ENCODE data around the gene DMRT1.

Gene DMRT1

GRCh38 chr9:1005043-1005667 is 163.7 kb downstream of the DMRT1 start:
- peak; percentile 11 for DNase-seq (ENCODE audit: extremely low read depth, low read depth)
- H3K4me3 ChIP-seq (replicated peaks; ENCODE audit: low read depth, low read length), result no peak overlapping the region
- TF ChIP-seq CTCF (IDR thresholded peaks at IDR 0.05; ENCODE audit: low read depth, low read length, missing control alignments), result peak; percentile 62

GRCh38 chr9:1007312-1007711 is 165.8 kb downstream of the DMRT1 start:
- H3K4me3 ChIP-seq (replicated peaks; ENCODE audit: low read depth, low read length), result no peak overlapping the region
- no peak for DNase-seq (ENCODE audit: extremely low read depth, low read depth)
- TF ChIP-seq CTCF (IDR thresholded peaks at IDR 0.05; ENCODE audit: low read depth, low read length, missing control alignments), result no peak

GRCh38 chr9:1008216-1008615 is 166.7 kb downstream of the DMRT1 start:
- no peak for TF ChIP-seq CTCF (IDR thresholded peaks at IDR 0.05; ENCODE audit: low read depth, low read length, missing control alignments)
- no peak overlapping the region for H3K4me3 ChIP-seq (replicated peaks; ENCODE audit: low read depth, low read length)
- no peak for DNase-seq (ENCODE audit: extremely low read depth, low read depth)

GRCh38 chr9:1009101-1009707 is 167.7 kb downstream of the DMRT1 start:
- H3K4me3 ChIP-seq (replicated peaks; ENCODE audit: low read depth, low read length), result no peak overlapping the region
- peak; percentile 95 for TF ChIP-seq CTCF (IDR thresholded peaks at IDR 0.05; ENCODE audit: low read depth, low read length, missing control alignments)
- DNase-seq (ENCODE audit: extremely low read depth, low read depth), result peak; percentile 57

GRCh38 chr9:1013021-1013420 is 171.5 kb downstream of the DMRT1 start:
- no peak overlapping the region for H3K4me3 ChIP-seq (replicated peaks; ENCODE audit: low read depth, low read length)
- DNase-seq (ENCODE audit: extremely low read depth, low read depth), result no peak
- TF ChIP-seq CTCF (IDR thresholded peaks at IDR 0.05; ENCODE audit: low read depth, low read length, missing control alignments), result no peak

- H3K4me3 ChIP-seq (replicated peaks; ENCODE audit: low read depth, low read length), result no peak overlapping the region
- TF ChIP-seq CTCF (IDR thresholded peaks at IDR 0.05; ENCODE audit: low read depth, low read length, missing control alignments), result no peak
- no peak for DNase-seq (ENCODE audit: extremely low read depth, low read depth)
Measured at GRCh38 chr9:1014225-1014624, 172.7 kb downstream of the DMRT1 start.
